Measurements from ENCODE around the gene HEMK1. TPM values are rescaled to one million over a fixed set of nuclear protein-coding genes. Genes with fewer than 3 reads are reported as not detected.

HEMK1 gene
- total RNA-seq, 3 donors from 2014 or later, result 6.1 to 10.7 (median 9.2) TPM

DNA sequence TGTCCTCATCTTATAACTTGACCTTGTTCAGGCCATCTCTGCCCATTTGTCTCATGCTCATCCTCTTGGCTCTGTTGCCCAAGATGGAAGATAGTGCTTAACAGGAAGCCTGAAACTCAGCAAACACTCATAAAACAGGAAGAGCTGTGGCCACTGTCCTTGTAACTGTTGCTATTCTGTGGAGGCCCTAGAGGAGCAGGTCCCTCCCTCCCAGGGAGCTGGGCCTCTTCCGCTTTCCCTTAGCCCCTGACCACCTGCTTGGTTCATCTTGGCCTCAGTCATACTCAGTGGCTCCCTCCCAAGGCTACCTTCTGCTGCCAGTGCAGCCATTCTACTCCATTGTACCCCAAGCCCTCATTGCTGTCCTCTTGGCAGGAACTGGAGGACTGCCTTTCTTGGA lies 51.1 kb downstream of the HEMK1 start:
- DNase-seq (ENCODE audit: low spot score in 2 of 2), result no peak
- no peak overlapping the region for H3K4me3 ChIP-seq
- peaks cover 3 to 8% of the 10 kb centered on the region in 2 donors for H3K4me1 ChIP-seq
- intact Hi-C loops (cut with DNase I; ENCODE audit: low total_unique reads), result no loop called here
- no peaks in the 10 kb centered on the region for H3K36me3 ChIP-seq
- H3K9me3 ChIP-seq, result no peaks in the 10 kb centered on the region
- TF ChIP-seq POLR2A (IDR thresholded peaks at IDR 0.05) (no peak), POLR2AphosphoS5 (IDR thresholded peaks at IDR 0.05) (no peak)
- TF ChIP-seq, protein P1, sequence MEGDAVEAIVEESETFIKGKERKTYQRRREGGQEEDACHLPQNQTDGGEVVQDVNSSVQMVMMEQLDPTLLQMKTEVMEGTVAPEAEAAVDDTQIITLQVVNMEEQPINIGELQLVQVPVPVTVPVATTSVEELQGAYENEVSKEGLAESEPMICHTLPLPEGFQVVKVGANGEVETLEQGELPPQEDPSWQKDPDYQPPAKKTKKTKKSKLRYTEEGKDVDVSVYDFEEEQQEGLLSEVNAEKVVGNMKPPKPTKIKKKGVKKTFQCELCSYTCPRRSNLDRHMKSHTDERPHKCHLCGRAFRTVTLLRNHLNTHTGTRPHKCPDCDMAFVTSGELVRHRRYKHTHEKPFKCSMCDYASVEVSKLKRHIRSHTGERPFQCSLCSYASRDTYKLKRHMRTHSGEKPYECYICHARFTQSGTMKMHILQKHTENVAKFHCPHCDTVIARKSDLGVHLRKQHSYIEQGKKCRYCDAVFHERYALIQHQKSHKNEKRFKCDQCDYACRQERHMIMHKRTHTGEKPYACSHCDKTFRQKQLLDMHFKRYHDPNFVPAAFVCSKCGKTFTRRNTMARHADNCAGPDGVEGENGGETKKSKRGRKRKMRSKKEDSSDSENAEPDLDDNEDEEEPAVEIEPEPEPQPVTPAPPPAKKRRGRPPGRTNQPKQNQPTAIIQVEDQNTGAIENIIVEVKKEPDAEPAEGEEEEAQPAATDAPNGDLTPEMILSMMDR (IDR thresholded peaks at IDR 0.05), result no peak
- peak overlapping the region in 1 of 2 donors; percentile 21 for H3K27ac ChIP-seq
- no peaks in the 10 kb centered on the region for H3K27me3 ChIP-seq

DNA sequence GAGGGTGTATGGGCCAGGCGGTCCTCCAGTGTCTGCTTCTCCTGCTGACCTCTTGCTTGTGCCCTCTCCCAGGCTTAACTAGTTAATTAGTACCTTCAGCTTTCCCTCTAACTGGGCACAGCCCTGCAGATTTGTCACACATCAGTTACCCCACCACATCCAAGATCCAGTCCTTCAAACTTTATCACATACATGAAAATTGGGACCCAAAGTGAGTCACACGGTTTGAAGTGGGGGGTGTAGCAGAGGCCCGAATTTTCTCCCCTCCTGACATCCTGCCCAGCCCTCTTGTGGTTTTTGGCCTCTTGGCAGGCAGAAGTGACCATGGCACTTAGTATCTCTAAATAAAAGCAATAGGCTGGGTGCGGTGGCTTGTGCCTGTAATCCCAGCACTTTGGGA lies 51.5 kb downstream of the HEMK1 start:
- Histone ChIP-seq H3K4me3 (no peak overlapping the region), H3K36me3 (no peaks in the 10 kb centered on the region), H3K4me1 (peaks cover 3 to 8% of the 10 kb centered on the region in 2 donors), H3K9me3 (no peaks in the 10 kb centered on the region), H3K27ac (peak overlapping the region in 1 of 2 donors; percentile 21), H3K27me3 (no peaks in the 10 kb centered on the region)
- DNase-seq (ENCODE audit: low spot score in 2 of 2), result no peak
- intact Hi-C loops (cut with DNase I; ENCODE audit: low total_unique reads), result no loop called here
- TF ChIP-seq, protein P1 (IDR thresholded peaks at IDR 0.05), result no peak
- TF ChIP-seq POLR2AphosphoS5 (IDR thresholded peaks at IDR 0.05) (no peak), POLR2A (IDR thresholded peaks at IDR 0.05) (no peak)

DNA sequence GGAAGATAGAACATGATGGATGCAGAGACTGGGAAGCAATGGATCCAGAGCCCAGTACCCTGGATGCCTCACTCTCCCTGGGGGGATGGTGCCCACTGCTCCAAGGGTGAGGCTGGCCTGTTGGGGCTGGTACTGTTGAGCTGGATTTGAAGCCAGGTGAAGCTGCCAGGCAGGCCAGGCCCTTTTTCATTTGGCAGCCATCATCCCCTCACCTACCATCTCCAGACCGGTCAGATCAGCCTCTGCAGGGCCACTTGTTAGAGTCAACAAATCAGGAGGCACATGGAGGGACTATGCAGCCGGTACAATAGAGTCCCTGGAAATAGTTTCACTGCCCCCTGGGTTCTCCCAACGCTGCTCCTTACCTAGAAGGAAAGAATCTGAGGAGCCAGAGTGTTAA lies 53.6 kb downstream of the HEMK1 start:
- H3K9me3 ChIP-seq, result no peaks in the 10 kb centered on the region
- TF ChIP-seq POLR2A (IDR thresholded peaks at IDR 0.05), result no peak
- TF ChIP-seq POLR2AphosphoS5 (IDR thresholded peaks at IDR 0.05), result no peak
- TF ChIP-seq, protein P1 (IDR thresholded peaks at IDR 0.05), result no peak
- DNase-seq (ENCODE audit: low spot score in 2 of 2), result no peak
- intact Hi-C loops (cut with DNase I; ENCODE audit: low total_unique reads), result no loop called here
- H3K4me1 ChIP-seq, result peaks cover 3 to 5% of the 10 kb centered on the region in 2 donors
- no peaks in the 10 kb centered on the region for H3K36me3 ChIP-seq
- H3K4me3 ChIP-seq, result no peak overlapping the region
- H3K27me3 ChIP-seq, result no peaks in the 10 kb centered on the region
- peak overlapping the region in 1 of 2 donors; percentile 17 for H3K27ac ChIP-seq

DNA sequence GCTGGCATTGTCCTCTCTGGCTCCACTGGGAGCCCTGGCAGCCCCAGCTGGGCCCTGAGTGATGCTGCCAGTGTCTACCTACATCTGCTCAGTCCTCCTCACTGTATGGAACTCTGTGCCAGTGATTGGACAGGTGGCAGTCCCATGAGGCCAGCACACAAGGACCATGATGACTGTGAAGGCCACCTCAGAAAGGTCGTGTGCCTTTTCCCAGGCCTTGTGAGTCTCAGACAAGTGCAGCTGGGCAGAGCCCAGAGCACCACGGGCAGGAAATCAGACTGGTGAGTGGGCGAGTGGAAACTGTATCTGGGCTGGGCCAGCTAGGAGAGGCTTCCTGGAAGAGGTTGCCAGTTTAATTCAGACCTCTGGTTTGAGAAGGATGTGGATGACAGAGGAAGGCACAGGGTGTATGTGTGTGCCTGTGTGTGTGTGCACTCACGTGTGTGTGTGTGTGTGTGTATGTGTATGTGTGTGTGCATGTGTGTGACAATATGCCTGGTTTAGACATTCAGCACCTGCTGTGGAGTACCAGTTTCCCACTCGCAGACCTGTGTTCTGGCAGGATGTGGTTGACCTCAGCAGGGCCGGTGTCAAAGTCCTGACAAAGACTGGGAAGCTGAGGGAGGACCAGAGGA lies 54.6 kb downstream of the HEMK1 start:
- intact Hi-C loops (cut with DNase I; ENCODE audit: low total_unique reads), result no loop called here
- no peaks in the 10 kb centered on the region for H3K36me3 ChIP-seq
- H3K9me3 ChIP-seq, result no peaks in the 10 kb centered on the region
- H3K27me3 ChIP-seq, result no peaks in the 10 kb centered on the region
- H3K4me3 ChIP-seq, result no peak overlapping the region
- no peak for DNase-seq (ENCODE audit: low spot score in 2 of 2)
- TF ChIP-seq POLR2AphosphoS5 (IDR thresholded peaks at IDR 0.05) (no peak), POLR2A (IDR thresholded peaks at IDR 0.05) (no peak)
- TF ChIP-seq, protein P1 (IDR thresholded peaks at IDR 0.05), result no peak
- no peaks in the 10 kb centered on the region for H3K4me1 ChIP-seq
- peak overlapping the region in 1 of 2 donors; percentile 43 for H3K27ac ChIP-seq

DNA sequence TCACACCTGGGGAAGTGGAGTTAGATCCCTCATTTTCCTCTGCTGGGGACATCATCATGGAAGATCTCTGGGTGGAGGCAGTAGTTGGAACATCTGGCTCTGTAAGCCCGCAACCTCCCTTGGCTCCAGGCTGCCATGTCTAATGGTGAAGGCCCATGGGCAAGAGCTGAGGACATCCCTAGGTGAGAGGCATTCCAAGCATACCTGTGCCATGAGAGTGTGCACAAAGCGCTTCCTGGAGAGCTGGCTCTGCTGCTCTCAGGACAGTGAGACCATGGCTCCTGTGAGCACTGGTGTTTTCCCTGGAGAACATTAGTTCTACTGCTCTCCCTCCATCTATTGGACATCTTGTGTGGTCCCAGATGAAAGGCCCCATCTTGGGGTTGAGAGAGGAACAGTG lies 55.3 kb downstream of the HEMK1 start:
- Histone ChIP-seq H3K9me3 (no peaks in the 10 kb centered on the region), H3K27ac (no peak overlapping the region), H3K27me3 (no peaks in the 10 kb centered on the region), H3K4me1 (no peaks in the 10 kb centered on the region), H3K4me3 (no peak overlapping the region), H3K36me3 (no peaks in the 10 kb centered on the region)
- intact Hi-C loops (cut with DNase I; ENCODE audit: low total_unique reads), result no loop called here
- TF ChIP-seq POLR2AphosphoS5 (IDR thresholded peaks at IDR 0.05), result peak in 1 of 3 donors; percentile 47
- TF ChIP-seq, protein P1 (IDR thresholded peaks at IDR 0.05), result no peak
- DNase-seq (ENCODE audit: low spot score in 2 of 2), result no peak

Measured in breast epithelium (tissue), 4 donors.